Kidney epithelial cell (primary cell): ENCODE measurements around the gene FEV. TPM values are rescaled to one million over a fixed set of nuclear protein-coding genes. Genes with fewer than 3 reads are reported as not detected.

ENCODE experiments used
- DNase-seq: peaks from one replicate; pipeline ENCODE4 v3.0.0-alpha.2; 2010; ENCODE audit warnings: low read depth
- H3K27me3 ChIP-seq: 2 replicates; pipeline ENCODE4 v1.6.0; 2011; ENCODE audit warnings: low read length; ENCODE audit not compliant: control insufficient read depth, insufficient read depth
- H3K36me3 ChIP-seq: 2 replicates; pipeline ENCODE4 v1.5.1; 2011; ENCODE audit warnings: low read length; ENCODE audit not compliant: control insufficient read depth, insufficient read depth
- H3K4me3 ChIP-seq: 2 replicates; pipeline ENCODE4 v1.5.1; 2011; ENCODE audit warnings: low read depth, mild to moderate bottlenecking, control low read depth, low read length
- CTCF ChIP-seq: IDR thresholded peaks from 2 replicates; pipeline ENCODE4 v1.5.1; 2011; ENCODE audit warnings: mild to moderate bottlenecking, moderate library complexity, low read length, control low read depth, inconsistent platforms; ENCODE audit not compliant: insufficient read depth, poor library complexity, severe bottlenecking
- total RNA-seq: library from RNA; depleted of rRNA; stranded (reverse); fragments of >200 nt; gene quantifications from 2 replicates; pipeline ENCODE4 v1.2.3, GENCODE V29; 2015

Gene FEV
- total RNA-seq, 1 donor from 2014 or later = not detected

GRCh38 chr2:218981881-218982585 lies 3.0 kb downstream of the FEV start:
- no peak for DNase-seq
- Histone ChIP-seq H3K27me3 (peaks cover 76% of the 10 kb centered on the region), H3K36me3 (no peaks in the 10 kb centered on the region), H3K4me3 (no peak overlapping the region)
- TF ChIP-seq CTCF = no peak

GRCh38 chr2:218981390-218981880 lies 3.5 kb downstream of the FEV start:
- no peak for TF ChIP-seq CTCF
- H3K36me3 ChIP-seq = no peaks in the 10 kb centered on the region
- H3K4me3 ChIP-seq = no peak overlapping the region
- DNase-seq = no peak
- peaks cover 74% of the 10 kb centered on the region for H3K27me3 ChIP-seq

GRCh38 chr2:218980735-218981389 lies 4.1 kb downstream of the FEV start:
- no peak for TF ChIP-seq CTCF
- DNase-seq = no peak
- H3K27me3 ChIP-seq = peaks cover 74% of the 10 kb centered on the region

GRCh38 chr2:218979846-218980734 lies 4.9 kb downstream of the FEV start:
- no peak for DNase-seq
- no peaks in the 10 kb centered on the region for H3K36me3 ChIP-seq
- peaks cover 74% of the 10 kb centered on the region for H3K27me3 ChIP-seq
- peak; percentile 90 for TF ChIP-seq CTCF
- H3K4me3 ChIP-seq = no peak overlapping the region

More at GRCh38 chr2:218980735-218981389, 4.1 kb downstream of the FEV start:
- no peak overlapping the region for H3K4me3 ChIP-seq
- H3K36me3 ChIP-seq = no peaks in the 10 kb centered on the region

GRCh38 chr2:218975060-218975777 lies 9.8 kb downstream of the FEV start:
- no peak overlapping the region for H3K4me3 ChIP-seq
- DNase-seq = no peak
- TF ChIP-seq CTCF = no peak
- H3K36me3 ChIP-seq = no peaks in the 10 kb centered on the region
- peaks cover 37% of the 10 kb centered on the region for H3K27me3 ChIP-seq
